Measurements from ENCODE around the gene SHISAL2A.

Gene SHISAL2A

DNA sequence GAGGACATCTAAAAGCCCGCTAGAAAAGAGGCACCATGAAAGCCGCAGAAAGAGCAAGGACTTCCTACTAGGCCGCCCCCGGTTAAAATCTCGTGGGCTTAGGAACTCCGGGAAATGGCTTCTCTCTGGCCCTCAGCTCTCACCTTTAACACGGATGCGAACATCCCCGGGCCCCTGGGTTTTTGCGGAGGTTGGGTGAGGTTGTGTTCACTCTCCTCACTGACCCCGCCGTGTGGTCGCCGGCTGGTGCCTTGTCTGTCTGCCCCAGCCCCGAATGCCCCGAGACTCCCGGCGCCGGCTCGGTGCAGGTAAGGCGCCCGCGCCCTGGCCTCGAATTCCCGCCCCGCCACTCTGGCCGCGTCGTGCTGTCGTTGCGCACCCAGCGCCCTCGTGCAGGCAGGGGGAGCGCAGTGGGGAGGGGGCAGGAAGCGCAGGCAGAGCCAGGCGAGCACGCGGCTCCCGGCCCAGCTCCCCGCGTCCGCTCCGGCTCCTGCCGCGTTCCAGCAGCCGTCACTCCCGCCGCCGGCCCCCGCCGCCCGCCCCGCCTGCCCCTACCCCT, at the start of gene SHISAL2A:
SHISAL2A (plus strand) TSS at position 437 of the 559 bp plus-strand sequence. CDS start 326 bp downstream, outside the sequence.
- DNase-seq (ENCODE audit: low spot score) = no peak

GRCh38 chr1:52585474-52585873, 47.5 kb upstream of the SHISAL2A start:
- no peak for DNase-seq (ENCODE audit: low spot score)

DNA sequence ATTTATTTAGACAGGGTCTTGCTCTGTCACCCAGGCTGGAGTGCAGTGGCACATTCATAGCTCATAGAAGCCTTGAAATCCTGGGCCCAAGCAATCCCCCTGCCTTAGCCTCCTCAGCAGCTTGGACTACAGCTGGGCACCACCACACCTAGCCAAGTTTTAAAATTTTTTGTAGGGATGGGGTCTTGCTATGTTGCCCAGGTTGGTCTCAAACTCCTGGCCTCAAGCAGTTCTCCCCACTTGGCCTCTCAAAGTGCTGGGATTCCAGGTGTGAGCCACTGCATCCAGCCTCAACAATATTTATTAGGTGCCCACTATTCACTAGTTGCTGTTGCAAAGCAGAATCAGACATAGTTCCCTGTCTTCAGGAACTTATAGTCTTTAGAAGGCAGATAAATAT, 44.9 kb upstream of the SHISAL2A start:
- no peak for DNase-seq (ENCODE audit: low spot score)

- no peak for DNase-seq (ENCODE audit: low spot score)
These were observed 44.4 kb upstream of the SHISAL2A start for GRCh38 chr1:52588535-52588934.

GRCh38 chr1:52590266-52590665, 42.7 kb upstream of the SHISAL2A start:
- no peak for DNase-seq (ENCODE audit: low spot score)

GRCh38 chr1:52592637-52593323, 40.2 kb upstream of the SHISAL2A start:
- no peak for DNase-seq (ENCODE audit: low spot score)

- no peak for DNase-seq (ENCODE audit: low spot score)
These were observed 39.5 kb upstream of the SHISAL2A start for GRCh38 chr1:52593495-52593894.

GRCh38 chr1:52595061-52595460, 37.9 kb upstream of the SHISAL2A start:
- DNase-seq (ENCODE audit: low spot score) = no peak

GRCh38 chr1:52597912-52598311, 35.1 kb upstream of the SHISAL2A start:
- DNase-seq (ENCODE audit: low spot score) = no peak

- DNase-seq (ENCODE audit: low spot score) = no peak
These were observed 34.2 kb upstream of the SHISAL2A start for GRCh38 chr1:52598729-52599128.

- no peak for DNase-seq (ENCODE audit: low spot score)
These were observed 33.7 kb upstream of the SHISAL2A start for GRCh38 chr1:52599236-52599635.

DNA sequence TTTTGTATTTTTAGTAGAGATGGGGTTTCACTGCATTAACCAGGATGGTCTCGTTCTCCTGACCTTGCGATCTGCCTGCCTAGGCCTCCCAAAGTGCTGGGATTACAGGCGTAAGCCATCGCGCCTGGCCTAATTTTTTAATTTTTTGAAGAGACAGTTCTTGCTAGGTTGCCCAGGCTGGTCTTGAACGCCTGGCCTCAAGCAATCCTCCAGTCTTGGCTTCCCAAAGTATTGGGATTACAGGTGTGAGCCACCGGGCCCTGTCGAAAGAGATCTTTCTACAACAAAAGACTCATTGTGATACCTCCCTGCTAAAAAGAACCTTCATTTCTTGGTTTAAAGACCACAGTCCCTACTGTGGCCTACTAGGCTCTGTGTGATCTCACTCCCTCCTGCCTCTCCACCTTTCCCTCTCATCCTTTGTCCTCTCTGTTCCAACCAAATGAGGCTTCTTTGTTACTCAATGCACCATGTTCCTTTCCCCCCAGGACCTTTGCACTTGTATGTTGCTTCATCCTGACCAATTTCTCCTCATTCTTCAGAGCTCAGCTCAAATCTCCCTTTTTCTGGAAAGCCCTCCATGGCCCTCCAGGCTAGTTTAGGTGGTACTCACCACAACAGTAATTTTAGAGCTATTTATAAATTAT, 32.3 kb upstream of the SHISAL2A start:
- no peak for DNase-seq (ENCODE audit: low spot score)

DNA sequence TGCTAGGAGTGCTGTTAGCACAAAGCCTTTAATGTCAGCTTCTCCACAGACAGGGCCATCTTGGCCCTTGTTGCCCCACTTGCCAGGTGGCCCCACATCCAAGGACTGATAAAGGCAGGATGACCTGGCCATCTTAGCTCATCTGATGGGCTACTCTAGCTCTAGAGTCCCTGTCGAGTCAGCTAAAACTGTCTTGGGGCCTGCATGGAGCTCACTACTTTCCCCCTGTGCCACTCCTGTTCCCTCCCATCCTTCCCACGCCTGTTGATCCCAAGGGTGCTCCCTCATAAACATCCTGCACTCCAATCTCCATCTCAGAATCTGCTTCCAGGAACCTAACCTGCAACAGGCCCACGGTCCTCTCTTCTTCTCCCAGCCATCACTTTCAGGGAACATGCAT, 31.4 kb upstream of the SHISAL2A start:
- no peak for DNase-seq (ENCODE audit: low spot score)

DNA sequence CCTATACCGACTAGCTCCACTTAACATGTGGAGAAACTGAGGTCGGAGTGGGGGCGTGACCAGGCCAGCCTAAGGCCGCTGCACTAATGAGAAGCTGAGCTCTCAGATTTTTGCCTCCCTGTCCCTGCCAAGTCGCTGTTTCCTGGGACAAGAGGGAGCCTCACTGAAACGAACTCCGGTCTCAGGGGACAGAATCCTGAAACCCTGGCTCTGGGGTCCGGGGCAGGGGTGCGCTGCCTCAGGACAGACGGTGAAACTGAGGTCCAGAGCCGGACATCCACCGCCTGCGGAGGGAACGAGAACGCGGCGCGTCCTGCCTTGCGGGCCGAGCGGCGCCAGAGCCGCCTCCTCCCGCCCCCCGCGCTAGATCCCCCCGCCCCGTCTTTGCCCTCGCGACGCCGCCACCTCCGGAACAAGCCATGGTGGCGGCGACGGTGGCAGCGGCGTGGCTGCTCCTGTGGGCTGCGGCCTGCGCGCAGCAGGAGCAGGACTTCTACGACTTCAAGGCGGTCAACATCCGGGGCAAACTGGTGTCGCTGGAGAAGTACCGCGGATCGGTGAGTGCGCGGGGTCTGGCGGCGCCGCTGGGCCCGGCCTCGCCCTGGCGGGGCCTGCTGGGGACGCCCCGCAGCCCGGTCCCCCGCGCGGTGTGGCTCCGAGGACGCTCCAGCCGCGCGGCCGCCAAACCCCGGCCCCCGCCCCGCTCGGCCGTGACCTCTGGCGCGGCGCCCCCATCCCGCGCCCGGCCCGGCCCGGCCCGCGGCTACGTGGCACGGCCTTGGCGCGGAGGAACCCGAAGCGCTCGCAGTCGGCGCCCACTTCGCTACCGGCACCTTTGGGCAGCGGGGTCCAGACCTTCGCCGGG, 30.7 kb upstream of the SHISAL2A start, which contains the start of gene GPX7:
GPX7 (plus strand) TSS at position 381 of the 865 bp plus-strand sequence; CDS start at position 420, 39 bp downstream.
- DNase-seq (ENCODE audit: low spot score) = no peak

DNA sequence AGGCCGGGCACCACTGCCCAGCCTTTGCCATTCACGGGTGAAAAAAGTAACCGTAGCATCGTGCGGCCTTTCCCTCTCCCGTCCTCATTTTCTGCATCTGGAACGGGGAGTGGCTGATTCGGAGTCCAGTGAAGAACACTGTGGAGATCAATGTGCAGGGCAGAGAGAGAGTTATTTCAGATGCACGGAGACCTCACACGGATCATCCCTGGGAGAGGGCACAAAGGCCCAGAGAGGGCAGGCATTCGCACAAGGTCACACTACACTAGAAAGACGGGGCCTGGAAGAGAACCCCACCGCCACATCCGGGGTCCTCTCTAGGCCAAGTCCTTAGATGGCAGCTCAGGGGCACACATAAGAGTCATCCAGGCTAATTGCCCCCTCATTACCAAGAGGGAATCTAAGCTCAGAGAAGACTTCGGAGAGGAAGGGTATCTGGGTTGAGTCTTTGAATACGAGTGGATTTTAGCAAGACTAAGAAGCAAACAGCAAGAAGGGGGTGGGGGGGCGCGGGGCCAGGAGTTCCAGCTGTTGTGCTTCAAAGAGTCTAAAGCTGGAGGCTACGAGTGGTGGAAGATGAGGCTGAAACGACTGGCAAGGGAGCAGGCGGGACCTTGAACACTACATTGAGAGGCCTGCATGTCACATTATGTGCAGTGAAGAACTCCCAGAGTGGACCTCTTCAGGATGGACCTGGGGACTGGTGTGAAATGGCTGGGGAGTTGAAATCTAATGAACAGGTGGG, 29.9 kb upstream of the SHISAL2A start:
- no peak for DNase-seq (ENCODE audit: low spot score)

- DNase-seq (ENCODE audit: low spot score) = no peak
These were observed 29.3 kb upstream of the SHISAL2A start for GRCh38 chr1:52603630-52604029.

DNA sequence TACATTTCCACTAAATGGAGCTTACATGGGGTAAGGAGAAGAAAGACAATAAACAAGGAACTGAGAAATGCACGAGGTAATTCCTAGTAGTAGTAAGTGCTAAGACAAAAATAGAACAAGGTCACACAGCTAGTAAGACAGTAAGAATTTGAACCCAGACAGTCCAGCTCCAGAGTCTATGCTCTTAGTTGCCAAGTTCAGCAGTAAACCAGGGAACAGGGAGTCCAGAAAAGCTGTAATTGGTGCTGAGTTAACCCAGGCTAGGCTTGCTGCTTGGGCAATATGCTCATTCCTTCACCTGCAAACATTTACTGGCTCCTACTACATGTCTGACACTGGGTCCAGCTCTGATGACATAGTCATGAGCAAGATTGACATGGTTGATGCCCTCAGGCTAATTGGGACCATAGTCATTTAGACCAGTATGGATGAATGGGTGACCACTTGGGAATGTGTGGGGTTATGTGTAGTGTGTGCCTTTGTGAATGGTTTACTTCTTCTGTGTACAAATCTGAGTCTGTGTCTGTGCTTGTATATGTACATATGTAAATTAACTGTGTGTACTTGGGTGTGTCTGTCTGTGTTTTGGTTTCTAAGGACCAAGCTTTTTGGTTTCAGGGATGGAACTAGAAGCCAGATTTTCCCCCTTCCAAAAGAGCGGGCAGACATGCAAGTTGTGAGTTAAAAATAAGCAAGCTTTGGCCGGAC, 28.8 kb upstream of the SHISAL2A start:
- DNase-seq (ENCODE audit: low spot score) = no peak

GRCh38 chr1:52613636-52614373, 19.2 kb upstream of the SHISAL2A start:
- DNase-seq (ENCODE audit: low spot score) = no peak

GRCh38 chr1:52614671-52615070, 18.3 kb upstream of the SHISAL2A start:
- DNase-seq (ENCODE audit: low spot score) = no peak

GRCh38 chr1:52615489-52616042, 17.4 kb upstream of the SHISAL2A start:
- DNase-seq (ENCODE audit: low spot score) = no peak

Data from LoVo (cell line).